Tibial nerve (tissue), 4 donors: ENCODE measurements around the gene SHANK2. TPM values are rescaled to one million over a fixed set of nuclear protein-coding genes. Genes with fewer than 3 reads are reported as not detected.

Experiments used
- DNase-seq, 2 donors: peaks; one replicate each; pipeline ENCODE4 v3.0.0-alpha.2; 2019; ENCODE audit warnings: low spot score in 2 of 2
- H3K27ac ChIP-seq, 4 donors: fragments of 200-600 bp; sonication (generic) in 3 of 4; one replicate each; pipeline ENCODE4 v1.5.1; 2017 to 2019; ENCODE audit warnings: mild to moderate bottlenecking in 1 of 4
- H3K27me3 ChIP-seq, 2 donors: fragments of 200-600 bp; sonication (generic) in 1 of 2; one replicate each; pipeline versions ENCODE4 v1.5.1 to v1.6.0; 2017 to 2019
- H3K36me3 ChIP-seq, 3 donors: fragments of 200-600 bp; sonication (generic); one replicate each; pipeline ENCODE4 v1.5.1; 2018 to 2019
- H3K4me1 ChIP-seq, 4 donors: fragments of 200-600 bp; sonication (generic) in 3 of 4; one replicate each; pipeline ENCODE4 v1.5.1; 2017 to 2019
- H3K4me3 ChIP-seq, 4 donors: fragments of 200-600 bp; sonication (generic) in 3 of 4; one replicate each; pipeline ENCODE4 v1.5.1; 2017 to 2019; ENCODE audit warnings: mild to moderate bottlenecking in 1 of 4, moderate library complexity in 1 of 4
- H3K9me3 ChIP-seq, 4 donors: fragments of 200-600 bp; sonication (generic) in 3 of 4; one replicate each; pipeline ENCODE4 v1.5.1; 2017 to 2019
- CTCF ChIP-seq, 5 experiments: fragments of 200-600 bp in 3 of 5; fragments of 450-650 bp in 2 of 5; sonication (generic) in 3 of 5; IDR thresholded peaks; one replicate each; pipeline ENCODE4 v1.5.1; 2016 to 2019; ENCODE audit warnings: antibody characterized with exemption in 5 of 5, mild to moderate bottlenecking in 3 of 5, moderate library complexity in 2 of 5
- EP300 ChIP-seq, 2 donors: sonication (generic); formaldehyde crosslinking; IDR thresholded peaks; one replicate each; pipeline ENCODE4 v1.6.1; 2017; ENCODE audit warnings: antibody characterized with exemption in 2 of 2, mild to moderate bottlenecking in 1 of 2
- POLR2A ChIP-seq, 2 donors: fragments of 450-650 bp; IDR thresholded peaks; one replicate each; pipeline ENCODE4 v1.6.1; 2017; ENCODE audit warnings: antibody characterized with exemption in 2 of 2, mild to moderate bottlenecking in 2 of 2, moderate library complexity in 2 of 2
- WGBS, 2 donors: methylation state at CpG; one replicate each; pipeline ENCODE4 v1.1.5; 2018; 5-methylcytosine and 5-hydroxymethylcytosine counted together
- total RNA-seq, 4 donors: library from RNA; depleted of rRNA; stranded (reverse); fragments of >200 nt; gene quantifications; one replicate each; pipeline ENCODE4 v1.1.0, GENCODE V29; 2016

The SHANK2 gene
- total RNA-seq, 4 donors from 2014 or later = 0.20 to 2.0 (median 1.4) TPM

GRCh38 chr11:71281204-71281603 lies 28.8 kb upstream of the SHANK2 start:
- Histone ChIP-seq H3K4me1 (no peaks in the 10 kb centered on the region), H3K4me3 (no peak overlapping the region), H3K36me3 (no peaks in the 10 kb centered on the region), H3K27me3 (no peaks in the 10 kb centered on the region), H3K9me3 (no peaks in the 10 kb centered on the region), H3K27ac (no peak overlapping the region)
- WGBS, 2 donors = 88 to 98% methylated on average over 3 of the region's 3 CpGs
- TF ChIP-seq POLR2A (IDR thresholded peaks at IDR 0.05) = no peak
- no peak for TF ChIP-seq EP300 (IDR thresholded peaks at IDR 0.05)
- no peak for TF ChIP-seq CTCF (IDR thresholded peaks at IDR 0.05)
- no peak for DNase-seq

GRCh38 chr11:71279916-71280645 lies 27.7 kb upstream of the SHANK2 start:
- Histone ChIP-seq H3K4me1 (no peaks in the 10 kb centered on the region), H3K36me3 (no peaks in the 10 kb centered on the region), H3K27me3 (no peaks in the 10 kb centered on the region), H3K4me3 (no peak overlapping the region), H3K9me3 (no peaks in the 10 kb centered on the region), H3K27ac (no peak overlapping the region)
- 80 to 85% methylated on average over 14 of the region's 14 CpGs for WGBS, 2 donors
- TF ChIP-seq POLR2A (IDR thresholded peaks at IDR 0.05) (no peak), CTCF (IDR thresholded peaks at IDR 0.05) (no peak)
- no peak for DNase-seq

- 76 to 91% methylated on average over 3 of the region's 3 CpGs for WGBS, 2 donors
Measured at GRCh38 chr11:71272161-71272560, 19.8 kb upstream of the SHANK2 start.

GRCh38 chr11:71269603-71270511 lies 17.5 kb upstream of the SHANK2 start:
- Histone ChIP-seq H3K9me3 (peaks cover 0 to 25% (median 0%) of the 10 kb centered on the region in 4 donors), H3K36me3 (no peaks in the 10 kb centered on the region), H3K4me3 (no peak overlapping the region), H3K4me1 (no peaks in the 10 kb centered on the region), H3K27ac (no peak overlapping the region), H3K27me3 (no peaks in the 10 kb centered on the region)
- TF ChIP-seq EP300 (IDR thresholded peaks at IDR 0.05) = no peak
- TF ChIP-seq POLR2A (IDR thresholded peaks at IDR 0.05) = no peak
- no peak for TF ChIP-seq CTCF (IDR thresholded peaks at IDR 0.05)
- DNase-seq = no peak
- WGBS, 2 donors = 66 to 73% methylated on average over 16 of the region's 16 CpGs

More at GRCh38 chr11:71272161-71272560, 19.8 kb upstream of the SHANK2 start:
- DNase-seq = no peak
- Histone ChIP-seq H3K36me3 (no peaks in the 10 kb centered on the region), H3K4me3 (no peak overlapping the region), H3K4me1 (no peaks in the 10 kb centered on the region), H3K27ac (no peak overlapping the region), H3K27me3 (no peaks in the 10 kb centered on the region), H3K9me3 (peaks cover 0 to 25% (median 0%) of the 10 kb centered on the region in 4 donors)
- TF ChIP-seq CTCF (IDR thresholded peaks at IDR 0.05) (no peak), POLR2A (IDR thresholded peaks at IDR 0.05) (no peak), EP300 (IDR thresholded peaks at IDR 0.05) (no peak)
